ENCODE data around the gene CEP350.

GRCh38 chr1:179917601-179918429, 36.8 kb upstream of the CEP350 start:
- TF ChIP-seq CTCF (IDR thresholded peaks at IDR 0.05) (no peak), POLR2A (IDR thresholded peaks at IDR 0.05) (no peak), POLR2AphosphoS5 (IDR thresholded peaks at IDR 0.05) (no peak)
